Hepatocyte (in vitro differentiated cells): ENCODE measurements around the gene MOB3B.

Experiments used
- CTCF ChIP-seq: fragments of 200-600 bp; sonication (generic); IDR thresholded peaks from 2 replicates; pipeline ENCODE4 v1.5.1; 2016; ENCODE audit warnings: antibody characterized with exemption, mild to moderate bottlenecking; ENCODE audit not compliant: poor library complexity
- EZH2phosphoT487 ChIP-seq: fragments of 200-600 bp; sonication (generic); IDR thresholded peaks from one replicate; pipeline ENCODE4 v1.6.1; 2018; ENCODE audit warnings: antibody characterized with exemption, mild to moderate bottlenecking, low read depth, moderate library complexity; ENCODE audit not compliant: unreplicated experiment, severe bottlenecking

- no peak for TF ChIP-seq EZH2phosphoT487
- TF ChIP-seq CTCF, result no peak
Measured at GRCh38 chr9:27468000-27468399, 61.6 kb downstream of the MOB3B start.
